ENCODE results near the gene LRPAP1. TPM values are rescaled to one million over a fixed set of nuclear protein-coding genes. Genes with fewer than 3 reads are reported as not detected.

LRPAP1 gene
- total and polyA plus RNA-seq, 10 of the 15 experiments (the other 5 are each of a cell fraction or from before 2014, with no cell fraction given) = 1.0 to 100 (median 51.1) TPM

DNA sequence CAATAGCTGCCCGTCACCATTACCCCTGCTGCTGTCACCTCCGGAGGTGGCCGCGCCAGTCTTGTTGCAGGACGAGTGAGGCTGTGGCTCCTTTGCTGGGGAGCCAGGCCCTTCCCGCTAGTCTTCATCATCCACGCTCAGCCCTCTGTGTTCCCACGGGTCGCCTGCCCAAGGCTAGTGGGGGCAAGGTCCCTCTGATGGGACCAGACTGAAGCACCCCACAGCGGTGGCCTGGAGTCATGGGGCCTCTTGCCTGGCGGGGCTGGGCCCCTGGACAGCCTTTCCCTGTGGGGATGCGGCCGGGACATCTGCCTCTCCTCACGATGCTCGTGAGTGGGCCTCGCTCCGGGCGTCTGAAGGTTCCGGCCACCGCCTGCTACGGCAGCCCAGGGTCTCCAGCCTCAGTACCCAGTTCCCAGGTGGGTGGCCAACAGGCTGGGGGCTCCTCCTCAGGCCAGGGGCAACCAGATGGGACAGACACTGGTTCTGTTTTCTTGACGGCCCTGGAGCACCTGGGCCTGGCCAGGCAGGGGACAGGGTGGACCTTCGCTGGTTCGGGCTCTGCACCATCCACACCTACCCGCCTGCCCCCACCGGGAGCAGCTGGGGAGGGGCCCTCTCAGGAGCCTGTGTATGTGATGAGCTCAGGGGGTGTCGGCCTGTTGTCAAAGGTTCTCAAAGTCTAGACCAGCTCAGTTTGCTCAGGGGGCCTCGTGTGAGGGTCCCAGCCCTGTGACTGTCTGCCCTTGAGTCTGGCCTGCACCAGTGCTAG is 36.8 kb downstream of the LRPAP1 start:
- no peaks in the 10 kb centered on the region for H4K20me1 ChIP-seq (ENCODE audit: control insufficient read depth, insufficient read depth)
- no peaks in the 10 kb centered on the region for H3K36me3 ChIP-seq (ENCODE audit: control insufficient read depth in 2 of 2, insufficient read depth in 2 of 2, low read length in 1 of 2)
- 51% methylated on average over 27 of the region's 28 CpGs for WGBS (ENCODE audit: insufficient coverage, insufficient replicate concordance, low lambda C conversion rate, missing lambda C conversion rate)
- no peaks in the 10 kb centered on the region; a peak in 1 of 4 replicates for H3K27me3 ChIP-seq (replicated peaks in 1 of 2; ENCODE audit: control insufficient read depth in 2 of 2, insufficient read depth in 2 of 2, low read length in 1 of 2)
- no peak overlapping the region for H3K4me3 ChIP-seq
- CTCF ChIA-PET = no interaction called here
- DNase-seq (ENCODE audit: low read depth, low spot score) = no peak
- POLR2A ChIA-PET = no interaction called here
- H3K4me2 ChIP-seq (ENCODE audit: control insufficient read depth, insufficient read depth) = no peak overlapping the region
- SMC1A ChIA-PET (ENCODE audit: uncharacterized antibody, unreplicated experiment) = no interaction called here
- H3K9ac ChIP-seq (ENCODE audit: control insufficient read depth, insufficient read depth, low read length) = no peak overlapping the region
- no peaks in the 10 kb centered on the region for H3K4me1 ChIP-seq (ENCODE audit: control insufficient read depth, insufficient read depth, low read length)
- H3K27ac ChIP-seq (ENCODE audit: control insufficient read depth, insufficient read depth) = no peak overlapping the region
- FAIRE-seq = no peak
- in situ Hi-C loops (cut with MboI) = no loop called here
- no peaks in the 10 kb centered on the region for H3K79me2 ChIP-seq (ENCODE audit: control insufficient read depth, insufficient read depth, low read length)
- intact Hi-C loops (cut with micrococcal nuclease; ENCODE audit: unreplicated experiment) = no loop called here
- H2AFZ ChIP-seq (ENCODE audit: control insufficient read depth, low read depth, low read length) = no peak overlapping the region
- no peaks in the 10 kb centered on the region for H3K9me3 ChIP-seq (replicated peaks; ENCODE audit: control insufficient read depth, insufficient read depth, low read length)
- no peak for ATAC-seq
- RAD21 ChIA-PET (ENCODE audit: unreplicated experiment) = no interaction called here
- BruUV-seq (replicated peaks) = no TSS peak
- no peak for TF ChIP-seq SIN3A (IDR thresholded peaks at IDR 0.05; ENCODE audit: low read depth, low read length)
- no peak for TF ChIP-seq BACH1 (IDR thresholded peaks at IDR 0.05; ENCODE audit: borderline replicate concordance)
- TF ChIP-seq, protein P1, sequence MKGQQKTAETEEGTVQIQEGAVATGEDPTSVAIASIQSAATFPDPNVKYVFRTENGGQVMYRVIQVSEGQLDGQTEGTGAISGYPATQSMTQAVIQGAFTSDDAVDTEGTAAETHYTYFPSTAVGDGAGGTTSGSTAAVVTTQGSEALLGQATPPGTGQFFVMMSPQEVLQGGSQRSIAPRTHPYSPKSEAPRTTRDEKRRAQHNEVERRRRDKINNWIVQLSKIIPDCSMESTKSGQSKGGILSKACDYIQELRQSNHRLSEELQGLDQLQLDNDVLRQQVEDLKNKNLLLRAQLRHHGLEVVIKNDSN (IDR thresholded peaks at IDR 0.05; ENCODE audit: borderline replicate concordance, extremely low read length, insufficient read depth, low read depth, low read length) = no peak
- TF ChIP-seq, protein P2, sequence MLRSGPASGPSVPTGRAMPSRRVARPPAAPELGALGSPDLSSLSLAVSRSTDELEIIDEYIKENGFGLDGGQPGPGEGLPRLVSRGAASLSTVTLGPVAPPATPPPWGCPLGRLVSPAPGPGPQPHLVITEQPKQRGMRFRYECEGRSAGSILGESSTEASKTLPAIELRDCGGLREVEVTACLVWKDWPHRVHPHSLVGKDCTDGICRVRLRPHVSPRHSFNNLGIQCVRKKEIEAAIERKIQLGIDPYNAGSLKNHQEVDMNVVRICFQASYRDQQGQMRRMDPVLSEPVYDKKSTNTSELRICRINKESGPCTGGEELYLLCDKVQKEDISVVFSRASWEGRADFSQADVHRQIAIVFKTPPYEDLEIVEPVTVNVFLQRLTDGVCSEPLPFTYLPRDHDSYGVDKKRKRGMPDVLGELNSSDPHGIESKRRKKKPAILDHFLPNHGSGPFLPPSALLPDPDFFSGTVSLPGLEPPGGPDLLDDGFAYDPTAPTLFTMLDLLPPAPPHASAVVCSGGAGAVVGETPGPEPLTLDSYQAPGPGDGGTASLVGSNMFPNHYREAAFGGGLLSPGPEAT (IDR thresholded peaks at IDR 0.05; ENCODE audit: low read depth) = no peak
- TF ChIP-seq POU2F2 (IDR thresholded peaks at IDR 0.05; ENCODE audit: borderline replicate concordance, low read depth, low read length) = no peak
- TF ChIP-seq, protein P3, sequence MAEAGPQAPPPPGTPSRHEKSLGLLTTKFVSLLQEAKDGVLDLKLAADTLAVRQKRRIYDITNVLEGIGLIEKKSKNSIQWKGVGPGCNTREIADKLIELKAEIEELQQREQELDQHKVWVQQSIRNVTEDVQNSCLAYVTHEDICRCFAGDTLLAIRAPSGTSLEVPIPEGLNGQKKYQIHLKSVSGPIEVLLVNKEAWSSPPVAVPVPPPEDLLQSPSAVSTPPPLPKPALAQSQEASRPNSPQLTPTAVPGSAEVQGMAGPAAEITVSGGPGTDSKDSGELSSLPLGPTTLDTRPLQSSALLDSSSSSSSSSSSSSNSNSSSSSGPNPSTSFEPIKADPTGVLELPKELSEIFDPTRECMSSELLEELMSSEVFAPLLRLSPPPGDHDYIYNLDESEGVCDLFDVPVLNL (IDR thresholded peaks at IDR 0.05; ENCODE audit: low read depth, low read length) = no peak
- no peak for TF ChIP-seq NRF1 (conservative IDR thresholded peaks at IDR 0.05; ENCODE audit: low read depth, low read length)
- TF ChIP-seq SUZ12 (IDR thresholded peaks at IDR 0.05; ENCODE audit: unreplicated experiment) = no peak
- no peak for TF ChIP-seq CBX5 (IDR thresholded peaks at IDR 0.05; ENCODE audit: low read depth)
- TF ChIP-seq SPI1 (IDR thresholded peaks at IDR 0.05; ENCODE audit: borderline replicate concordance, insufficient read depth, low read depth, low read length) = no peak
- no peak for TF ChIP-seq FOXM1 (IDR thresholded peaks at IDR 0.05; ENCODE audit: low read depth, low read length)
- no peak for TF ChIP-seq JUNB (IDR thresholded peaks at IDR 0.05)
- TF ChIP-seq TARDBP (IDR thresholded peaks at IDR 0.05; ENCODE audit: borderline replicate concordance) = no peak
- TF ChIP-seq, protein P4, sequence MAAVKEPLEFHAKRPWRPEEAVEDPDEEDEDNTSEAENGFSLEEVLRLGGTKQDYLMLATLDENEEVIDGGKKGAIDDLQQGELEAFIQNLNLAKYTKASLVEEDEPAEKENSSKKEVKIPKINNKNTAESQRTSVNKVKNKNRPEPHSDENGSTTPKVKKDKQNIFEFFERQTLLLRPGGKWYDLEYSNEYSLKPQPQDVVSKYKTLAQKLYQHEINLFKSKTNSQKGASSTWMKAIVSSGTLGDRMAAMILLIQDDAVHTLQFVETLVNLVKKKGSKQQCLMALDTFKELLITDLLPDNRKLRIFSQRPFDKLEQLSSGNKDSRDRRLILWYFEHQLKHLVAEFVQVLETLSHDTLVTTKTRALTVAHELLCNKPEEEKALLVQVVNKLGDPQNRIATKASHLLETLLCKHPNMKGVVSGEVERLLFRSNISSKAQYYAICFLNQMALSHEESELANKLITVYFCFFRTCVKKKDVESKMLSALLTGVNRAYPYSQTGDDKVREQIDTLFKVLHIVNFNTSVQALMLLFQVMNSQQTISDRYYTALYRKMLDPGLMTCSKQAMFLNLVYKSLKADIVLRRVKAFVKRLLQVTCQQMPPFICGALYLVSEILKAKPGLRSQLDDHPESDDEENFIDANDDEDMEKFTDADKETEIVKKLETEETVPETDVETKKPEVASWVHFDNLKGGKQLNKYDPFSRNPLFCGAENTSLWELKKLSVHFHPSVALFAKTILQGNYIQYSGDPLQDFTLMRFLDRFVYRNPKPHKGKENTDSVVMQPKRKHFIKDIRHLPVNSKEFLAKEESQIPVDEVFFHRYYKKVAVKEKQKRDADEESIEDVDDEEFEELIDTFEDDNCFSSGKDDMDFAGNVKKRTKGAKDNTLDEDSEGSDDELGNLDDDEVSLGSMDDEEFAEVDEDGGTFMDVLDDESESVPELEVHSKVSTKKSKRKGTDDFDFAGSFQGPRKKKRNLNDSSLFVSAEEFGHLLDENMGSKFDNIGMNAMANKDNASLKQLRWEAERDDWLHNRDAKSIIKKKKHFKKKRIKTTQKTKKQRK (IDR thresholded peaks at IDR 0.05; ENCODE audit: low read depth, low read length) = no peak

Data from GM12878 (cell line).